GM15510 (cell line): ENCODE results near the gene SUGP2.

ENCODE experiments used
- POLR2A ChIP-seq: IDR thresholded peaks from 3 replicates; pipeline ENCODE4 v1.6.1; 2011; ENCODE audit warnings: borderline replicate concordance; ENCODE audit not compliant: insufficient read length; ENCODE audit errors: extremely low read depth

Gene SUGP2

DNA sequence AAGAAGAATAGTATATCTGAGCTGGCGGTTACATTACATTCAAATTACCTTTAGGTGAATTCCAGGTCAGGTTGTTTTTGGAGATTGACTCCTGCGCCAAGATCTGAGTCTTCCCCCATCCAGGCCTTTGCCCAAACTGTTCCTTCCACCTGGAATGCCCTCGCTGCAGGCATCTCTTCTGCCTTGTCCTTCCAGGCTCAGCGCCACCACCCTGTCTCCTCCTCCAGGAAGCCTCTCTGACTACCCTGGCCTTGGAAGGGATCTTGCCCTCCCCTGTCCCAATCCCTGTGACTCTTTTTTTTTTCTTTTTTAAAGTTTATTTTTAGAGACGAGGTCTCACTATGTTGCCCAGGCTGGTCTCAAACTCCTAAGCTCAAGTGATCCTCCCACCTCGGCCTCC, 90.6 kb downstream of the SUGP2 start:
- no peak for TF ChIP-seq POLR2A

DNA sequence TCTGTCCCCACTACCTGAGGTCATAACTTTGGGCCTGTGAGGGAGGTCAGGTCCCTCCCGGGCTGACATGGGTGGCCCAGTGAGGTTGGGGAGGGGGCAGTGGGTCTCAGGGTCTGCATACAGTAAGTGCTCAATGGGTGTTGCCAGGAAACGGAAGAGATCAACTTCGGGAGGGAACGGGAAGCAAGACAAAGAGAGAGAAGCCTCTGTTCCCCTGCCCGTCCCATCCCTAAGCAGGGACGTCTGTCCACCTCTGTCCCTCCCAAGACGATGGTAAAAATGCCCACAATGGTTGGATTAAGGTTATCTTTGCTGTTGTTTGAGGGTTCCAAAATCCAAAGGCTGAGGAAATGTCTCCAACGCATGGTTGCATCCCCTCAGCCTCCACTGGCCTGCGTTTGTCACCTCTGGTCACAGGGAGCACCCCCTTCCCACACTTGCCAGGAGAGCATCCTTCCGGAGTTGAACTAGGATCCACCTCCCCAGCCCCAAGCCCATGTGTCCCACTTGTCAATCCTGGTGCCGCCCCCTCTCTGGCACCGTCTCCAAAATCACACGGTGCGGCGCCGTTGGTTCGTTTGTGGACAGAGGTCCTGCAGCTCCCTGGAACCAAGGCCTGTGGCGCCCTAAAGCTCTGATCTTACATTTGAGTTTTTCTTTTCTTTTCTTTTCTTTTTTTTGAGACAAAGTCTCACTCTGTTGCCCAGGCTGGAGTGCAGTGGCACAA, 91.5 kb downstream of the SUGP2 start:
- no peak for TF ChIP-seq POLR2A
